OCI-LY1 (cell line): Measurements from ENCODE around the gene TOR1AIP1.

ENCODE experiments used
- EZH2 ChIP-seq: fragments of 200-600 bp; sonication (generic), shearing (Covaris generic); IDR thresholded peaks from 2 replicates; pipeline ENCODE4 v1.8.0; 2017; ENCODE audit warnings: borderline replicate concordance, mixed run types, mild to moderate bottlenecking, antibody characterized with exemption, low read length, moderate library complexity, mixed read lengths
- TF ChIP-seq, protein P1 (sequence below): fragments of 200-600 bp; sonication (generic), shearing (Covaris generic); IDR thresholded peaks from 2 replicates; pipeline ENCODE4 v1.5.1; 2017; ENCODE audit warnings: mild to moderate bottlenecking, antibody characterized with exemption, low read length, moderate library complexity, mixed read lengths

DNA sequence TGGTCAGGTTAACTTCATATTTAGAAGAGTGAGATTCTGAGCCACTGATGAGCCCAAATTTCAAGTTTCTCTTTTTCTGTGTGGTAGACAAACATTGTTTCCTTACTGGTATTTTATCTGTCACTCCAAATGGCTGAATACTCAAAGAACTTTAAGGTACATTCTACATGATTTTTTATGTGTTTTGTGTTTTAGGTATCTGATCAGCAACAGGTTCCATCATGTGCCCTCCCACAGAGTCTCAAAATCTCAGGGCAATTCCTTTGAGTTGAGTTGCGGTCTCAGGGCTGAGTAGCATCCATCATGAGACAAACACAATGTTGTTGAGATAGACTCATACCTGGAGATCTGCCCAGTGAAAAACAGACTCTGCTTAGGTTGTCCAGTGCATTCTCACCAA, 57.9 kb downstream of the TOR1AIP1 start:
- TF ChIP-seq, protein P1, sequence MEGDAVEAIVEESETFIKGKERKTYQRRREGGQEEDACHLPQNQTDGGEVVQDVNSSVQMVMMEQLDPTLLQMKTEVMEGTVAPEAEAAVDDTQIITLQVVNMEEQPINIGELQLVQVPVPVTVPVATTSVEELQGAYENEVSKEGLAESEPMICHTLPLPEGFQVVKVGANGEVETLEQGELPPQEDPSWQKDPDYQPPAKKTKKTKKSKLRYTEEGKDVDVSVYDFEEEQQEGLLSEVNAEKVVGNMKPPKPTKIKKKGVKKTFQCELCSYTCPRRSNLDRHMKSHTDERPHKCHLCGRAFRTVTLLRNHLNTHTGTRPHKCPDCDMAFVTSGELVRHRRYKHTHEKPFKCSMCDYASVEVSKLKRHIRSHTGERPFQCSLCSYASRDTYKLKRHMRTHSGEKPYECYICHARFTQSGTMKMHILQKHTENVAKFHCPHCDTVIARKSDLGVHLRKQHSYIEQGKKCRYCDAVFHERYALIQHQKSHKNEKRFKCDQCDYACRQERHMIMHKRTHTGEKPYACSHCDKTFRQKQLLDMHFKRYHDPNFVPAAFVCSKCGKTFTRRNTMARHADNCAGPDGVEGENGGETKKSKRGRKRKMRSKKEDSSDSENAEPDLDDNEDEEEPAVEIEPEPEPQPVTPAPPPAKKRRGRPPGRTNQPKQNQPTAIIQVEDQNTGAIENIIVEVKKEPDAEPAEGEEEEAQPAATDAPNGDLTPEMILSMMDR: no peak
- no peak for TF ChIP-seq EZH2
